Spleen (tissue), 11 donors: ENCODE measurements around the gene PRKCA. TPM values are rescaled to one million over a fixed set of nuclear protein-coding genes. Genes with fewer than 3 reads are reported as not detected.

ENCODE experiments used
- DNase-seq: peaks from one replicate; pipeline ENCODE4 v3.0.0-alpha.2; 2020
- H3K27ac ChIP-seq, 8 donors: fragments of 200-600 bp; sonication (generic) in 7 of 8; 1 replicate in 4 of 8; 2 replicates in 4 of 8; pipeline versions ENCODE4 v1.5.0 to v1.8.0; 2016 to 2021; ENCODE audit warnings: inconsistent platforms in 4 of 8, mild to moderate bottlenecking in 4 of 8, moderate library complexity in 1 of 8
- H3K27me3 ChIP-seq, 7 donors: fragments of 200-600 bp; sonication (generic) in 6 of 7; replicated peaks in 1 of 7; 1 replicate in 4 of 7; 2 replicates in 3 of 7; pipeline versions ENCODE4 v1.5.0 to v1.8.0; 2016 to 2021; ENCODE audit warnings: inconsistent platforms in 3 of 7, mild to moderate bottlenecking in 1 of 7
- H3K36me3 ChIP-seq, 6 donors: fragments of 200-600 bp; sonication (generic) in 5 of 6; 1 replicate in 4 of 6; 2 replicates in 2 of 6; pipeline versions ENCODE4 v1.5.0 to v1.8.0; 2016 to 2021; ENCODE audit warnings: inconsistent platforms in 2 of 6
- H3K4me1 ChIP-seq, 6 donors: fragments of 200-600 bp; sonication (generic) in 5 of 6; 1 replicate in 3 of 6; 2 replicates in 3 of 6; pipeline versions ENCODE4 v1.5.0 to v1.8.0; 2016 to 2021; ENCODE audit warnings: inconsistent platforms in 3 of 6
- H3K4me3 ChIP-seq, 8 donors: fragments of 200-600 bp; sonication (generic) in 7 of 8; 1 replicate in 4 of 8; 2 replicates in 4 of 8; pipeline versions ENCODE4 v1.5.0 to v1.8.0; 2016 to 2021; ENCODE audit warnings: inconsistent platforms in 4 of 8, mild to moderate bottlenecking in 4 of 8, moderate library complexity in 2 of 8
- H3K9me3 ChIP-seq, 8 donors: fragments of 200-600 bp; sonication (generic) in 7 of 8; 1 replicate in 4 of 8; 2 replicates in 4 of 8; pipeline versions ENCODE4 v1.5.0 to v1.8.0; 2016 to 2021; ENCODE audit warnings: inconsistent platforms in 4 of 8
- POLR2A ChIP-seq, 3 donors: fragments of 450-650 bp; IDR thresholded peaks; one replicate each; pipeline ENCODE4 v1.5.1; 2017; ENCODE audit warnings: antibody characterized with exemption in 3 of 3, mild to moderate bottlenecking in 1 of 3
- POLR2AphosphoS5 ChIP-seq, 3 donors: sonication (generic); formaldehyde crosslinking; IDR thresholded peaks; one replicate each; pipeline ENCODE4 v1.5.1; 2017; ENCODE audit warnings: antibody characterized with exemption in 3 of 3
- WGBS, 5 donors: extraction: QIAGEN DNeasy Blood & Tissue Kit in 3 of 5; methylation state at CpG; one replicate each; pipeline versions ENCODE4 v1.1.5 to v1.1.7; 2013 to 2018; 5-methylcytosine and 5-hydroxymethylcytosine counted together
- intact Hi-C: fragments of 100-400 bp; cut with DNase I; formaldehyde crosslinking; loops from one replicate; pipeline ENCODE4 v1.15.0; 2023; ENCODE audit warnings: low total_unique reads
- polyA plus RNA-seq, 3 donors: library from polyadenylated mRNA; stranded (reverse); fragments of 200-250 nt; gene quantifications; one replicate each; pipeline ENCODE4 v1.2.1, GENCODE V29; 2013
- total RNA-seq, 7 donors: library from RNA; depleted of rRNA in 3 of 7; stranded (reverse); fragments of >200 nt in 3 of 7; fragmentation: NEBNext Ultra II Directional in 4 of 7; extraction: Animal tissue kit (Norgen Biotek cat#: 25700) in 4 of 7; gene quantifications; one replicate each; pipeline versions ENCODE4 v1.1.0 to v1.2.1, GENCODE V29; 2016 to 2021
- TF ChIP-seq, protein P1 (sequence below), 11 experiments: fragments of 200-600 bp in 7 of 11; fragments of 450-650 bp in 4 of 11; sonication (generic) in 4 of 11; IDR thresholded peaks in 8 of 11; conservative IDR thresholded peaks in 3 of 11; 1 replicate in 7 of 11; 2 replicates in 4 of 11; pipeline versions ENCODE4 v1.4.0 to v1.8.0; 2016 to 2021; ENCODE audit warnings: antibody characterized with exemption in 11 of 11, inconsistent platforms in 4 of 11, mild to moderate bottlenecking in 1 of 11
- donor health status: healthy with polysubstance abuse.
- donor health status: DM: no; HTN: no; CAD: no; lungs with moderate emphysema.
- donor health status: DM: no; HTN: no; CAD: no.
- donor health status: Bipolar disorder and iron deficiency.
- donor health status: healthy.
- donor health status: DM: no; HTN: no; CAD: no.
- donor health status: DM: yes; HTN: yes; CAD: no.

Gene PRKCA
- total and polyA plus RNA-seq, 10 donors, result 1.7 to 59.7 (median 31.2) TPM

DNA sequence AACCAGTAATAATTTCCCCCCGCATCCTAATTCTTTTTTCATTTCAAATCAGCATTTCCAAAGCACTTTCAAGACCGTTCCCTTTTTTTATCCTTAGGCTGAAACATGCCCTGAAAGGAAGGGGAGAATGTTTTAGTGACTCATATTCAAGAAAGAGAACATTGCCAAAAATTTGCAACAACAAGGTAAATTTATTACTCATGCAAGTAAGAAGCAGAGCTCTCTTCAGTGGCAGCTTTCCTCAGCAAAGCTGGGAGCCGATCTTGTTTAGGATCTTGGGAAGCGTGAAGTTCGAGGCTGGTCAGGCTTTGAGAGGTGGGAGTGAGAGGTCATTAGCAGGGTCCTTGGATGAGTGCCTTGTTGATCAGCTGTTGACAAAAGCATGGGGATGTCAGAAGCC, 129.5 kb downstream of the PRKCA start:
- Histone ChIP-seq H3K9me3 (peaks cover 0 to 2% (median 0%) of the 10 kb centered on the region in 8 donors), H3K27ac (peak overlapping the region in 5 of 8 donors; percentile 10 to 54 (median 27)), H3K36me3 (no peaks in the 10 kb centered on the region), H3K4me3 (no peak overlapping the region), H3K27me3 (no peaks in the 10 kb centered on the region), H3K4me1 (peaks cover under 1 to 56% (median 29%) of the 10 kb centered on the region in 6 donors)
- TF ChIP-seq, protein P1, sequence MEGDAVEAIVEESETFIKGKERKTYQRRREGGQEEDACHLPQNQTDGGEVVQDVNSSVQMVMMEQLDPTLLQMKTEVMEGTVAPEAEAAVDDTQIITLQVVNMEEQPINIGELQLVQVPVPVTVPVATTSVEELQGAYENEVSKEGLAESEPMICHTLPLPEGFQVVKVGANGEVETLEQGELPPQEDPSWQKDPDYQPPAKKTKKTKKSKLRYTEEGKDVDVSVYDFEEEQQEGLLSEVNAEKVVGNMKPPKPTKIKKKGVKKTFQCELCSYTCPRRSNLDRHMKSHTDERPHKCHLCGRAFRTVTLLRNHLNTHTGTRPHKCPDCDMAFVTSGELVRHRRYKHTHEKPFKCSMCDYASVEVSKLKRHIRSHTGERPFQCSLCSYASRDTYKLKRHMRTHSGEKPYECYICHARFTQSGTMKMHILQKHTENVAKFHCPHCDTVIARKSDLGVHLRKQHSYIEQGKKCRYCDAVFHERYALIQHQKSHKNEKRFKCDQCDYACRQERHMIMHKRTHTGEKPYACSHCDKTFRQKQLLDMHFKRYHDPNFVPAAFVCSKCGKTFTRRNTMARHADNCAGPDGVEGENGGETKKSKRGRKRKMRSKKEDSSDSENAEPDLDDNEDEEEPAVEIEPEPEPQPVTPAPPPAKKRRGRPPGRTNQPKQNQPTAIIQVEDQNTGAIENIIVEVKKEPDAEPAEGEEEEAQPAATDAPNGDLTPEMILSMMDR (IDR thresholded peaks at IDR 0.05 in 8 of 11, conservative IDR thresholded peaks at IDR 0.05 in 3 of 11), result no peak
- no peak for TF ChIP-seq POLR2A (IDR thresholded peaks at IDR 0.05)
- no peak for TF ChIP-seq POLR2AphosphoS5 (IDR thresholded peaks at IDR 0.05)
- DNase-seq, result no peak
- 78 to 84% (median 81%) methylated on average over 5 of the region's 5 CpGs for WGBS, 5 donors
- intact Hi-C loops, result no loop called here

DNA sequence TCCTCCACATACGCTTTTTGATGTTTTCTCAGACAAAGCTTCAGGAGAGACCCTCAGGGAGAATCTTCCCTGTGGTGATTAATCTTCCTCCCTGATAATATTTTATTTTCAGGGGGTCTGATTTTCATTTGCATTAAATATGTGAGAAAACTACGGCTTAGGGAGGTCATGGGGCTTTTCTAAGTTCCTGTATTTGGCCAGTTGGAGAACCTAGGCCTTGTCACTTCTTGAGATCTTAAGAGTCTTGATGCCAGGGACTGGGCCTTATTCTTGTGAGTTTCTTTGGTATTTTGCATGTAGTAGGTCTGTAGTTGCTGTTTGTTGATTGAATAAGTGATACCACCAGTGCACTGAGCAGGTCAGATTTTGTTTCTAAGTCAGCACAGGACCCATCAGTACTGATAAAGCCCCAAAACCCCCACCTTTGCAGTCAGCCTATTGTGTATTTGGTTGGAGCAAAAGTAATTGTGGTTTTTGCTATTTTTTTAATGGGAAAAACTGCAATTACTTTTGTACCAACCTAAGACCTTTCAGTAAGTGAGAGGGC, 130.1 kb downstream of the PRKCA start:
- TF ChIP-seq POLR2A (IDR thresholded peaks at IDR 0.05), result no peak
- TF ChIP-seq, protein P1 (IDR thresholded peaks at IDR 0.05 in 8 of 11, conservative IDR thresholded peaks at IDR 0.05 in 3 of 11), result no peak
- TF ChIP-seq POLR2AphosphoS5 (IDR thresholded peaks at IDR 0.05), result no peak
- Histone ChIP-seq H3K36me3 (no peaks in the 10 kb centered on the region), H3K27me3 (no peaks in the 10 kb centered on the region), H3K9me3 (no peaks in the 10 kb centered on the region), H3K4me1 (peaks cover 6 to 62% (median 32%) of the 10 kb centered on the region in 6 donors), H3K27ac (peak overlapping the region in 5 of 8 donors; percentile 10 to 54 (median 27)), H3K4me3 (no peak overlapping the region)
- WGBS, 5 donors, result 38 to 49% (median 45%) methylated on average over 2 of the region's 2 CpGs
- no peak for DNase-seq
- intact Hi-C loops, result no loop called here

DNA sequence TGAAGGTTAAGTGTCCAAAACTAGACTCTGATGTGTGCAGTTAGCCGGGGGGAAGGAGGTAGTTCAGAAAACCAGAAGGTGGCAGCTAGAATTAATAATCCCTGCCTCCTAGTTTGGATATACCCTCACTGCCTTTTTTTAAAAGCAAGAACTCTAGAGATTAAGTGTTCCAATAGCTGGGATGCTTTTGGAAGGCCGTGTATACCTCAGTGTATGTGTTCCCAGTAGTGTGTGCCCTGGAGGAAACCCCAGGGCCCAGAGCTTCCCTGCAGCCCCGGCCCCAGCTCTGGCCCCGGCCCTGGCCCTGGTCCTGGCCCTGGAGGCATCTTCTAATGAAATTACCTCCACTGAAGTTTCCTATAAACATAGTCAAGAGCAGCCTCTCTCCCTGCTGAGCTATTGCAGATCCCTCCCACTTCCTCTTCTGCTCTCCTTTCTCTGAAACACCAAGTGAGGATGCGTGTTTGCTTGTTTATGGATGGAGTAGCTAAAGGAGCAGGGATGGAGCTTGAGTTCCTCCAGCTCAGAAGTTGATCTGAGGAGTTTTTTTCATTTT, 130.7 kb downstream of the PRKCA start:
- intact Hi-C loops, result no loop called here
- WGBS, 5 donors, result 65 to 74% (median 70%) methylated on average over 5 of the region's 5 CpGs

DNA sequence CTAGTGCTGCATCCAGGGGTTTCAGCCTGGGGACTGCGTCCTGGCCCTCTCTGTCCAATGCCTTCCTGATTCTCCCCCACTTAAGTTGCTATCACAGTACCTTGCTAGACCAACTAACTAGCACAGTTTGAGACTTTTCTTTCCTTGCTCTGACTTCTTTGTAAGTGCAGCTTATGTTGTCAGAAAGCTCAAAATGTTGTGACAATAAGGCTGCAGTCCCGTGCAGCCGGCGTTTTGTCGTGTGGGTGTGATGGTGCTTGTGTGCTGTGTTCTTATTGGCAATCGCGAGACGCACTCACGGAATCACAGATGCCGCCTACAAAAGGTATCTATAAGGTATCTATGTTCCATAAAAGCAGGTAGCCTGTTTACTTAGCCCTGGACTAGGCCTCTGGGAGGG, 132.8 kb downstream of the PRKCA start:
- intact Hi-C loops, result no loop called here
- Histone ChIP-seq H3K36me3 (no peaks in the 10 kb centered on the region), H3K27ac (no peak overlapping the region), H3K9me3 (peaks cover 0 to 15% (median 4%) of the 10 kb centered on the region in 8 donors), H3K27me3 (no peaks in the 10 kb centered on the region), H3K4me3 (no peak overlapping the region), H3K4me1 (peaks cover 7 to 56% (median 33%) of the 10 kb centered on the region in 6 donors)
- no peak for DNase-seq
- TF ChIP-seq POLR2AphosphoS5 (IDR thresholded peaks at IDR 0.05) (no peak), POLR2A (IDR thresholded peaks at IDR 0.05) (no peak)
- TF ChIP-seq, protein P1 (IDR thresholded peaks at IDR 0.05 in 8 of 11, conservative IDR thresholded peaks at IDR 0.05 in 3 of 11), result no peak
- 94 to 97% (median 95%) methylated on average over 10 of the region's 10 CpGs for WGBS, 5 donors

More for the DNA sequence above, 130.7 kb downstream of the PRKCA start:
- no peak for DNase-seq
- Histone ChIP-seq H3K27me3 (no peaks in the 10 kb centered on the region), H3K4me1 (peaks cover 7 to 68% (median 35%) of the 10 kb centered on the region in 6 donors), H3K27ac (peak overlapping the region in 4 of 8 donors; percentile 10 to 45 (median 16)), H3K36me3 (no peaks in the 10 kb centered on the region), H3K9me3 (peaks cover 0 to 2% (median 0%) of the 10 kb centered on the region in 8 donors), H3K4me3 (no peak overlapping the region)
- TF ChIP-seq POLR2AphosphoS5 (IDR thresholded peaks at IDR 0.05), result no peak
- TF ChIP-seq POLR2A (IDR thresholded peaks at IDR 0.05), result no peak
- TF ChIP-seq, protein P1 (IDR thresholded peaks at IDR 0.05 in 8 of 11, conservative IDR thresholded peaks at IDR 0.05 in 3 of 11), result no peak
